Omental fat pad (tissue), 4 donors: Measurements from ENCODE around the gene CHORDC1. TPM values are rescaled to one million over a fixed set of nuclear protein-coding genes. Genes with fewer than 3 reads are reported as not detected.

ENCODE experiments used
- ATAC-seq: fragments of 150-250 bp; one replicate; pipeline ENCODE4 v1.9.1; 2016; ENCODE audit warnings: mild to moderate bottlenecking, moderate library complexity; ENCODE audit not compliant: low FRiP score
- DNase-seq: peaks from one replicate; pipeline ENCODE4 v3.0.0-alpha.2; 2019; ENCODE audit warnings: low spot score
- CTCF ChIP-seq, 3 donors: fragments of 450-650 bp; IDR thresholded peaks; one replicate each; pipeline ENCODE4 v1.5.1; 2016 to 2017; ENCODE audit warnings: antibody characterized with exemption in 3 of 3, mild to moderate bottlenecking in 3 of 3, moderate library complexity in 2 of 3
- total RNA-seq, 4 donors: library from RNA; depleted of rRNA; stranded (reverse); fragments of >200 nt; gene quantifications; one replicate each; pipeline ENCODE4 v1.1.0, GENCODE V29; 2016

CHORDC1 gene
- total RNA-seq, 4 donors from 2014 or later: 56.2 to 147 (median 79.4) TPM

DNA sequence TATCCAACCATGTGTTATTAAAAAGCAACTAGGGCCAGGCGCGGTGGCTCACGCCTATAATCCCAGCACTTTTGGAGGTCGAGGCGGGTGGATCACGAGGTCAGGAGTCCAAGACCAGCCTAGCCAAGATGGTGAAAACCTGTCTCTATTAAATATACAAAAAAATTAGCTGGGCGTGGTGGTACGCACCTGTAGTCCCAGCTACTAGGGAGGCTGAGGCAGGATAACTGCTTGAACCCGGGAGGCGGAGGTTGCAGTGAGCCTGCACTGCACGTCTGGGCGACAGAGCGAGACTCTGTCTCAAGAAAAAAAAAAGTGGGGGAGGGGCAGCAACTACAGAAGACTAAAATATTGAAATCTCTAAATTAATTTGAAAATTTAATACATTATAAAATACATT is 18.4 kb downstream of the CHORDC1 start:
- no peak for TF ChIP-seq CTCF (IDR thresholded peaks at IDR 0.05)
- ATAC-seq (no peak), DNase-seq (no peak)

GRCh38 chr11:90202342-90202741 is 20.5 kb downstream of the CHORDC1 start:
- ATAC-seq (no peak), DNase-seq (no peak)
- no peak for TF ChIP-seq CTCF (IDR thresholded peaks at IDR 0.05)

DNA sequence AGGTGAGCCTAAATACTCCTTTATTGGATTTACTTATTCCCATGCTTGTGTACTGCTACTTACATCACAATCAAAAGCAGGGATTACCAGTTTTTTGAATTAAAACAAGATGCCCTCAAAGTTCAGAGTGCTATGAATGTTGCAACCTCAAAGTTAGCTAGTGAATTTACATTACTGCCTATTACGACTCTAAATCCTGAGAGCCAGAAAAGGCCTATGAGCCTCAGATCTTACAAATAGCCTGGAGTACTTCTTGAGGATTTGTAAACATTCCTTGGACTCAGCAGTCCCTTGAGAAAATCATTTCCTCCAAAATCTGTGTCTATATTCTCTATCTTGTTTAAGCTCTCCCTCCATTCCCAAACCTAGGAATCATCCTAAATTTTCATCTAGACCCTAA is 25.5 kb downstream of the CHORDC1 start:
- ATAC-seq (no peak), DNase-seq (no peak)
- no peak for TF ChIP-seq CTCF (IDR thresholded peaks at IDR 0.05)

DNA sequence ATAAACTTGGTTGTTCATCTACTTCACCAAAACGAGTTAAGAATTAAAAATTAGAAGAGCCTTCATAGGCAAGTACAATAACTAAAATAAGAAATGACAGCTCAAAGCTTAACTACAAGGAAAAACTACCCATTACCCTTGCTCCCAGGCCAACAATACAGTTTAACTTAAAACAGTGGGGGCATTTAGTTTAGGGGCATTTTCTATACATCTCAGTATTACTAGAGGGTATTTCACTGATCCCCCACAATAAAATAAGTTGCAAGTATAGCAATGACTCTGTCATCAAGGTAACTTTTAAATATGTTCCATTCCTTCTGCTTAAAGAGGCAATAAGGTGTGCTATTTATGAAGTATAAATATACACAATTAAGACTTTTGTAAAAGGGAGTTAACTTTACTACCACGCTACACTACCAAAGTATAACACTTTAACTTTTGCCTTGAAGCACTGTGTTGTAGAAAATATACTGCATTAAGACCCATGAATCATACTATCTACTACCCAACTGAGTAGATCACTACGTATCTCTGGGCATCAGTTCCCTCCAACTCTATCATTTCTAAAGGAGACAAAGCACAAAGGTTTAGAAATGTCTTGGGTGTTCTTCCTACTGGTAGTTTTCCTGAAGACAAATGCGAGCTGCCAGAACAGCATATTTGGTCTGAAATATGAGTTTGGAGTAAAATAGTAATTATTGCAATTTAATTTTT is 29.8 kb downstream of the CHORDC1 start:
- no peak for ATAC-seq
- no peak for TF ChIP-seq CTCF (IDR thresholded peaks at IDR 0.05)
- no peak for DNase-seq

DNA sequence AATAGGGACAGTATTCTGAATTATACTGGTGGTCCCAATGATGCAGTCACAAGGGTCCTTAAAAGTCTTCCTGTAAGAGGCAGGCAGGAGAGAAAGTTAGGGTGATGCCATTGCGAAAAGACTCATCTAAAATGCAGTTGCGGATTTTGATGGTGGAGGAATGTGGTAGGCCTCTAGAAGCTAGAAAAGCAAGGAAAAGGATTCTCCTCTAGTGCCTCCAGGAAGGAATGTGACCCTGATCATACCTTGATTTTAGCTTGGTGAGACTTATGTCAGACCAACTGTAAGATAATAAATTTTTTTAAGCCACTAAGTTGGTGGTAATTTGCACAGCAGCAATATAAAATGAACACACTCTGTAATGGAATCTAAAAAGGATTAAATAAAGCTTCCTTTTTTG is 33.8 kb downstream of the CHORDC1 start:
- ATAC-seq: no peak
- no peak for DNase-seq
- TF ChIP-seq CTCF (IDR thresholded peaks at IDR 0.05): no peak

GRCh38 chr11:90187839-90188238 is 35.0 kb downstream of the CHORDC1 start:
- DNase-seq: no peak
- no peak for TF ChIP-seq CTCF (IDR thresholded peaks at IDR 0.05)
- ATAC-seq: no peak

DNA sequence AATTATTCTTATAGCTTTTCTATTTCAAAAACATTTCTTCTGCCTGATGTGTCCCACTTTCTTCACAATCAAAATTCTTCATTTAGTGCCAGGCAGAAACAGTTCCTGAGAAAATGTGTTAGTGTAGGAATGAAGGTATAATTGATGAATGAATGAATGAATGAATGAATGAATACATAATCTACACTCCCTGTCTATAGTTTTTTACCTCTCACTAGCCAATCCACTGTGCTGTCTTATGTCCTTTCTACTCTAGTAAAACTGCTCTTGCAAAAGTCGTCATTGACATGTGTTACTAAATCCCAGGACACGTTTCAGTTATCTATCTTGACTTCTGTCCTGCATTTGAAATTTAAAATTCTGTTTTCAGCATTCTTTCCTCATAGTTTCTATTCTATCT is 42.9 kb downstream of the CHORDC1 start:
- TF ChIP-seq CTCF (IDR thresholded peaks at IDR 0.05): no peak
- ATAC-seq (no peak), DNase-seq (no peak)
